ENCODE measurements around the gene GREB1. TPM values are rescaled to one million over a fixed set of nuclear protein-coding genes. Genes with fewer than 3 reads are reported as not detected.

Gene GREB1
- total and polyA plus RNA-seq, 2 of the 4 experiments (the other 2 are of a cell fraction) = 0.05 TPM; not detected in 1

- Histone ChIP-seq H2BK20ac (ENCODE audit: low read depth, low read length) (no peak overlapping the region), H3K27me3 (ENCODE audit: control insufficient read depth, insufficient read depth, low read length) (peaks cover 17% of the 10 kb centered on the region), H3K4me3 (ENCODE audit: insufficient read depth, low read depth, low read length) (no peak overlapping the region), H2BK5ac (ENCODE audit: low read depth, low read length, poor library complexity, severe bottlenecking) (no peak overlapping the region), H3K56ac (ENCODE audit: extremely low read depth, insufficient read depth, low read length) (no peak overlapping the region), H2AFZ (replicated peaks; ENCODE audit: low read length, poor library complexity) (no peak overlapping the region), H3K27ac (ENCODE audit: insufficient read depth, low read length) (no peak overlapping the region), H3K9ac (ENCODE audit: low read depth, low read length) (no peak overlapping the region), H4K91ac (ENCODE audit: insufficient read depth, low read depth, low read length) (no peak overlapping the region), H3K4me1 (ENCODE audit: control insufficient read depth, insufficient read depth, low read length) (no peaks in the 10 kb centered on the region), H3K18ac (ENCODE audit: low read depth, low read length) (no peak overlapping the region), H2BK15ac (ENCODE audit: low read depth, low read length) (no peak overlapping the region), H4K8ac (ENCODE audit: low read depth in 2 of 2, low read length in 2 of 2) (no peak overlapping the region), H3K23ac (ENCODE audit: low read depth, low read length) (no peak overlapping the region), H4K5ac (ENCODE audit: low read depth, low read length) (no peak overlapping the region), H3K36me3 (ENCODE audit: control insufficient read depth, insufficient read depth, low read length) (no peaks in the 10 kb centered on the region), H3K9me1 (ENCODE audit: insufficient read depth, low read length) (0 out of 2 replicates have a peak, but pooled peaks cover 5% of the 10 kb centered on the region), H3K14ac (replicated peaks; ENCODE audit: low read depth, low read length) (no peak overlapping the region), H2AK9ac (replicated peaks; ENCODE audit: low read depth, low read length, poor library complexity) (no peak overlapping the region), H3K9me3 (ENCODE audit: control insufficient read depth, insufficient read depth, low read length) (no peaks in the 10 kb centered on the region), H2AK5ac (ENCODE audit: low read depth, low read length) (no peak overlapping the region), H3K4me2 (ENCODE audit: low read depth, low read length) (no peak overlapping the region), H2BK120ac (ENCODE audit: low read depth, low read length) (no peak overlapping the region), H3K4ac (ENCODE audit: low read depth, low read length) (no peak overlapping the region), H4K20me1 (ENCODE audit: insufficient read depth, low read length) (no peaks in the 10 kb centered on the region), H3K79me1 (ENCODE audit: low read depth in 1 of 2, low read length in 2 of 2) (no peaks in the 10 kb centered on the region)
- POLR2A ChIA-PET (ENCODE audit: unreplicated experiment) = no interaction called here
- dilution Hi-C loops (cut with HindIII; ENCODE audit: low sequenced_read_pairs, unreplicated experiment) (no loop called here), intact Hi-C loops (cut with micrococcal nuclease) (no loop called here), in situ Hi-C loops (cut with MboI; ENCODE audit: low sequenced_read_pairs) (no loop called here)
- no peak for TF ChIP-seq RCOR1 (IDR thresholded peaks at IDR 0.05; ENCODE audit: insufficient replicate concordance, low read length)
- TF ChIP-seq USF2 (IDR thresholded peaks at IDR 0.05; ENCODE audit: low read depth, low read length) = no peak
- no peak for TF ChIP-seq MAZ (IDR thresholded peaks at IDR 0.05; ENCODE audit: borderline replicate concordance, low read depth, low read length)
- no peak for TF ChIP-seq NFE2L2 (IDR thresholded peaks at IDR 0.05; ENCODE audit: low read depth, low read length)
- no peak for TF ChIP-seq CTCF (conservative IDR thresholded peaks at IDR 0.05; ENCODE audit: low read depth, low read length)
- TF ChIP-seq MXI1 (IDR thresholded peaks at IDR 0.05; ENCODE audit: borderline replicate concordance, low read depth, low read length) = no peak
- no peak for TF ChIP-seq RFX5 (IDR thresholded peaks at IDR 0.05; ENCODE audit: low read depth, low read length)
- TF ChIP-seq BHLHE40 (IDR thresholded peaks at IDR 0.05; ENCODE audit: low read depth, low read length) = no peak
- no peak for TF ChIP-seq SMC3 (IDR thresholded peaks at IDR 0.05; ENCODE audit: low read depth, low read length)
- TF ChIP-seq RAD21 (IDR thresholded peaks at IDR 0.05; ENCODE audit: low read length) = no peak
- no peak for TF ChIP-seq CHD1 (IDR thresholded peaks at IDR 0.05; ENCODE audit: low read depth, low read length)
- no peak for TF ChIP-seq CEBPB (IDR thresholded peaks at IDR 0.05; ENCODE audit: low read depth, low read length)
- no peak for TF ChIP-seq MAFK (IDR thresholded peaks at IDR 0.05; ENCODE audit: low read depth, low read length)
- TF ChIP-seq POLR2A (IDR thresholded peaks at IDR 0.05; ENCODE audit: low read depth, low read length) = no peak
- TF ChIP-seq, protein P1, sequence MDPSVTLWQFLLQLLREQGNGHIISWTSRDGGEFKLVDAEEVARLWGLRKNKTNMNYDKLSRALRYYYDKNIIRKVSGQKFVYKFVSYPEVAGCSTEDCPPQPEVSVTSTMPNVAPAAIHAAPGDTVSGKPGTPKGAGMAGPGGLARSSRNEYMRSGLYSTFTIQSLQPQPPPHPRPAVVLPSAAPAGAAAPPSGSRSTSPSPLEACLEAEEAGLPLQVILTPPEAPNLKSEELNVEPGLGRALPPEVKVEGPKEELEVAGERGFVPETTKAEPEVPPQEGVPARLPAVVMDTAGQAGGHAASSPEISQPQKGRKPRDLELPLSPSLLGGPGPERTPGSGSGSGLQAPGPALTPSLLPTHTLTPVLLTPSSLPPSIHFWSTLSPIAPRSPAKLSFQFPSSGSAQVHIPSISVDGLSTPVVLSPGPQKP (IDR thresholded peaks at IDR 0.05; ENCODE audit: borderline replicate concordance, low read depth, low read length) = no peak
- TF ChIP-seq FOS (IDR thresholded peaks at IDR 0.05; ENCODE audit: low read depth, low read length) = no peak
- BruUV-seq (replicated peaks) = no TSS peak
- CTCF ChIA-PET = no interaction called here
- DNase-seq (no peak), ATAC-seq (ENCODE audit: low read depth) (no peak)
- 97% methylated on average over 5 of the region's 10 CpGs; no CpG with 5 or more reads in 1 of the 2 experiments for WGBS, 2 experiments (ENCODE audit: extremely low coverage in 2 of 2, insufficient read length in 1 of 2)
Measured at GRCh38 chr2:11568436-11568835, 34.6 kb downstream of the GREB1 start.

All from IMR-90 (cell line).